Limb (tissue), 2 donors: ENCODE data around the gene SHC3.

ENCODE experiments used
- DNase-seq, 2 donors: peaks; one replicate each; pipeline ENCODE4 v3.0.0-alpha.2; 2016; ENCODE audit errors: extremely low spot score in 2 of 2

Gene SHC3

DNA sequence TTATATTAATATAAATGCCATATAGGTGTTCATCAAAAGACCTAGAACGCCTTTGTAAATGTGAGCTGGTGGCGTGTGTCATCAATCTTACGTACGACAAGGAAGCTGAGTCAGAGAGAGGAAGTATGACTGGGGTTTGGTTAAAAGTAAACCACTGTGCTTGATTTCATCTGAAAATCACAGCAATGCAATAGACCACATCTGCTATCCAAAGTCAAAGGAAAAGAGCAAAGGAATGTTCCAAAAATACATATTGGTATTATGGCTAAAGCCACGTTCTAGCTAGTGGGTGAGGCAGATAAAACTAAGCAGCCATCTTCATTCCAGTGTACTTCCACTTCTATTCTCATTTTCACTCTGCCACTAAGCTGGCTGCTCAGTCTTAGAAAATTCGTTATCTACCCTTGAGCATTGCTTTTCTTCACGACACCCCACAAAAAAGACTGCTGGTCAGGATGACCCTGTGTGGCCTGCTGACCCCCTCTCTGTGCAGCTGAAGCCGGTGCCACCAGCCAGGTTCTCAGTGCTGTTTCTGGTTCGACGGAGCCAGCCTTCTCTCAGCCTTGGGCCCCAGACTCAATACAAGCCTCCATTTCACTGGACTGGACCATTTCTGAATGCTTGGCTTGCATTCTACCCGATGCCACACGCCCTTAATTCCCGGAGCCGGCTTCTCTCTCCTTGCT is 23.8 kb downstream of the SHC3 start:
- no peak for DNase-seq

DNA sequence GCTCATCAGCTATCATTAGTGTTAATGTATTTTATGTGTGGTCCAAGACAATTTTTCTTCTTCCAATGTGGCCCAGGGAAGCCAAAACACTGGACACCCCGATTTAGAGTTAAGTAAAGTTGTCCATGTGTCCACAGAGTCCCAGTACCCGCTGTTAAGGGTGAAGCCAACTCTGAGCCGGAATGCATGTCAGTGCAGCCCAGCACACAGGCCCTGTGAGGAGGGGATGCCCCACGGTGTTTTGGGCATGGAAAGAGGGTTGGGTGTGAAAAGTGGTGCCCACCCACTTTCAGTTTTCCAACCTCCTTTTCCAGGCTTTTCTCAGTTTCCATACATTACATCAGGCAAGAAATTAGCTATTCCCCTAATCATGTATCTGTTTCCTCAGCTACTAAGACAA is 24.4 kb downstream of the SHC3 start:
- DNase-seq = no peak

DNA sequence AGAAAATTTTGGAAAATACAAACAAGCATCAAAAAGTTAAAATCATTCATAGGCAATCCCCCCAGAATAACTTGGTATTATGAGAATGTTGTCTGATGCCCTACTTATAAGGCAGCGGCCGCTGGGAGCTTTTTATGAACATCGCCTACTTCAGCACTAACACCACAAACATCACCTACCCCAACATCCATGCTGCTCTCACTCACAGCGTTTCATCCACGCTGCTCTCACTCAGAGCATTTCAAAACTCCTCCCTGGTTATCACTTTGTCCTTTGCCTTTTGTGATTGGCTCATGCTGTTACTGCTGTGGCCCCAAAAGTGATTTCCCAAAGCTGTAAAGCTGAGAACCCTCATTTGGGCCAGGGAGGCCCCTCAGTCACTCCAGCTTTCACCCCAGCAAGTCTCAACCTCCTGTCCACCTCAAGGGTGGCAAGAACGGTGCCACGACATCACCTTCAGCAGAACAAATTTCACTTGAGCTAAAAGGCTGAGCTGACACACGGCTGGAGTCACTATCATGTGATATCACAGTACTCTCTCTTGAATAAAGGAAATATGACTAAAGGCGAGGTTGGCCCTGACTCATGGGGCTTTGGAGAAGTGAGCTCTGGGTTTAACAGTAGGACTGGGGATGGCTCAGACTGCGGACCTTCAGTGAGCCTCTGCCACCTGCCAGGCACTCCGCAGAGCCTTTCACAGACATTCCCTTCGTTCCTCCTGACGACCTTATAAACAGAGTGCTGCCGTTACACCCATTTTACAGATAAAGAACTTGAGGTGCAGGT is 25.2 kb downstream of the SHC3 start:
- no peak for DNase-seq

DNA sequence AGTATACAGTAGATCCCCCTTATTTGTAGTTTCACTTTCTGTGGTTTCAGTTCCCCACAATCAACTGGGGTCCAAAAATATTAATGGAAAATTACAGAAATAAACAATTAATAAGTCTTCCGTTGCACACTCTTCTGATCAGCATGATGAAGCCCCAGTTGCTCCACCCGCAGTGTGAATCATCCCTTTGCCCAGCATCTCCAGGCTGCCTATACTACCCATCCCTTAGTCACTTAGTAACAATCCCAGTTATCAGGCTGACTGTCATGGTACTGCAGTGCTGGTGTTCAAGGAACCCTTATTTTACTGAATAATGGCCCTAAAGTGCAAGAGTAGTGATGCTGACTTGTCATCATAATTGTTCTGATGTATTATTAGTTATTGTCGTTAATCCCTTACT is 28.9 kb downstream of the SHC3 start:
- DNase-seq = no peak

DNA sequence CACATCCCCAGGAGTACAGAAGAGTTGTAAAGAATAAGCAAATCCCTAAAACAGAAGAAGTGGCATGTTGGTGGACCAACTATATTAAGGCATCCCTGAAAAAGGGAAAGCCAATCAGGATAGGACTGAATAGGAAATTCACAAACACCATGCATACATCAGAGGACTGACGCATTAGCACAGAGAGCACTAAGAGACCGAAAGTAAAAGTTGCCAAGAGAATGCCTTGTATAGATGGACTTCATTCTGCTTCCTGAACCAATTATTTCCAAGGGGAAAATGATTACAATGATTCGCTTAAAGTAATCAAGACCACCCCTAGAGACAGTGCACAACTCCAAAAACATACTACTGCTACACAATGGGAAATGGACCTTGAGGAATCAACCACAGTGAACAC is 33.5 kb downstream of the SHC3 start:
- no peak for DNase-seq

DNA sequence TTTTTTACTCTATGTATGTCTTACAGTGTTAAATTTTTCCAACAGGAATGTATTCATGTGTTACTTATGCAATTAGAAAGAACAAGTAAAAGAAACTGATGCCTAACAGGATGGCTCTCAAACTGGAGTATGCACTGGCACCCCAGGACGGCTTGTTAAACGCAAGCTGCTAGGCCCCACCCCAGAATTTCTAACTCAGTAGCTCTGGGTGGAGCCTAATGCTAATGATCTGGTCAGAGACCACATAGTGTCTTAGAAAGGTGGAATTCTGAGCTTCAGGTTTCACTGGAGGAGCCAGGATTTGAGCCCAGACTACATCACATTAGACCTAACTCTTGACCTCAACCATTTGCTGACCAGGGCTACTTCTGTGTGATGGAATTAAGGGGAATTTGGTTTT is 34.4 kb downstream of the SHC3 start:
- no peak for DNase-seq

DNA sequence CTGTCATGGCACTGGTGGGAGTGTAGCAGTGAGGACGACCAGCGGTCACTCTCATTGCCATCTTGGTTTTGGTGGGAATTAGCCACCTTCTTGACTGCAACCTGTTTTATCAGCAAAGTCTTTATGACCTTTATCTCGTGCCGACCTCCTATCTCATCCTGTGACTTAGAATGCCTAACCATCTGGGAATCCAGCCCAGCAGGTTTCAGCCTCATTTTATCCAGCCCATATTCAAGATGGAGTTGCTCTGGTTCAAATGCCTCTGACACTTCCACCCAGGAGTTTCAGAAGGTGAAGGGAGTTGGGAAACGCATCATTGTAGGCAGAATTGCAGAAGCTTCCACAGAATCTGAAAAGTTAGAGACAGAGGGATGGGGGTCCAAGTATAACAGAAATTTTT is 35.4 kb downstream of the SHC3 start:
- DNase-seq = no peak

DNA sequence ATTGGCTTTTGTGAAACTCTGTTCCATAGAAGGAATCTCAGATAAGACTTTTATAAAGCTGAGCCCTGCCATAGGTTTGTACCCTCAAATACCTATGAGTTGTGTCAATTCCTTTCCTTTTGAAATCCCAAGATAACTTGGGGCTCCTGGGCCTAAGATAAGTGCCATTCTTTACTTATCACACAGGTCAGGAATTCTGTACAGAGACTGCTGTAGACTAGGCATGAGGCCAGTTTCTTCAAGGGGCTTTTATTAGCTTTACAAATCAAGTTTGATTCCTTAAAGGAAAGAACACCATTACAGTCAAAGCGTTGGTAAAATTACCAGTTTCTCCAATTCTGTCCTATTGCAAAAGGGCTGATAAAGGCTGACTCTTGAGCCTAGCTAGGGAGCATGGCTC is 39.2 kb downstream of the SHC3 start:
- no peak for DNase-seq

DNA sequence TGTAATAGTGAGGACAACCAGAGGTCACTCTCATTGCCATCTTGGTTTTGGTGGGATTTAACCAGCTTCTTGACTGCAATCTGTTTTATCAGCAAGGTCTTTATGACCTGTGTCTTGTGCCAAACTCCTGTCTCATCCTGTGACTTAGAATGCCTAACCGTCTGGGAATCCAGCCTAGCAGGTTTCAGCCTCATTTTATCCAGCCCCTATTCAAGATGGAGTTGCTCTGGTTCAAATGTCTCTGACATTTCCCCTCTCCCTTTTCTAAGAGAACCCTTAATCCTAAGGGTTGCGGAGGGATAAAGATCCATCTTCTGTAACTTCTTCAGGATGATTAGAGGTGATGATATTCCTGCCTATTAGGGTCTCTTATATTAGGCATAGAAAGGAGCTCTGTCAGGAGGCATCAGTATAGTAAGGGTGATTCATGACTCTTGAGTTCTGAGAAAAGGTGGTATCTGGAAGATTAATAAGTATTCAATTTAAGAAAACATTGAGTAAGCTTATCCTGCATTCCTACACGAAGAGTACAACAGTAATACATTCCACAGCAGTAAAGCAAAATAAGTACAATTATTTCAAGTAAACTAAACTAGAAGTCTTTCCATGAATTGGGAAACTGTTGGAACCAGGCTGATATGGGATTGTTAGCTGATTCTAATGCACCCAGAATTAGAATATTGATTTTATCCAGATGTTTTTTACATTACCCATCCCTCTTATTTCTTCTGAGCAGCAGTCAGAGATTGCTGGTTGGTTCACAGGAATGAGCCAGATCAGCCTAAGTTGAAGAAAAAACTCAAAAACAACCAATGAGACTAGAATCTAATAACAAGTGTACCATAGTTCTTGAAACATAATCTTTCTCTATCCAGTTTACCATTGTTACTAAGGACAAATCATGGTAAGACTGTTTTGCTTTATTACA is 39.9 kb downstream of the SHC3 start:
- DNase-seq = no peak

DNA sequence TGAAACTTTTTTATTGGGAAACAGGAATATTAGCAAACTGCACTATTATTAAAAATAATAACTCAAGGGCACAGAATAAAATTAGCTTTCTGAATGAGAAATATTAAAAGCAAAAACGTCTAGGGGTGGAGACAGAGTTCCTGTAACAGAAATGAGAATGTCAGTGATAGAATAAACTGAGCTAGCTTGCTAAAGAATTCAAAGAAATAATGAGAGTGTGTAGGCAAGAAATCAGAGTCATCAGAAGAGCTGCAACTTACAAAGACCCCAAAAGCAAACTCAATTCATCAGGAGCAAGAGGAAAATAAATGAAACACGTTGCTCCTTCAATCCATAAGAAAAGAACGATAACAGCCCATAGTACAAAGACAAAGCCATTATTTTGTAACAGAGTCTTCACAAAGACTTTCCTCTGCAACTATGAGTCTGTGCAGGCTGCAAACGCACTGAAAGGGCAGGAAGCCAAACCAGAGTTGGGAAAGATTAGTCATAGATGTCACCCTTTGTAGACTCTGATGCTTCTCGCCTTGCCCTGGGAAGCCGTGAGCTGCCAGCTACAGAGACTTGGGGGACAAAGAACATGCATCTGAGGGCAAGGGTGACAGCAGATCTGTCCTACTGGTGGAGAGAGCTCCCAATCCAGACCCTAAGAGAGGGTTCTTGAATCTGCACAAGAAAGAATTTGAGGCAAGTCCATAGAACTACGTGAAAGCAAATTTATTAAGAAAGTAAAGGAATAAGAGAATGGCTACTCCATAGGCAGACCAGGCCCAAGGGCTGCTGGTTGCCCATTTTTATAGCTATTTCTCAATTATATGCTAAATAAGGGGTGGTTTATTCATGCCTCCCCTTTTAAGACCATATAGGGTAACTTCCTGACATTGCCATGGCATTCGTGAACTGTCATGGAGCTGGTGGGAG is 40.8 kb downstream of the SHC3 start:
- DNase-seq = no peak

DNA sequence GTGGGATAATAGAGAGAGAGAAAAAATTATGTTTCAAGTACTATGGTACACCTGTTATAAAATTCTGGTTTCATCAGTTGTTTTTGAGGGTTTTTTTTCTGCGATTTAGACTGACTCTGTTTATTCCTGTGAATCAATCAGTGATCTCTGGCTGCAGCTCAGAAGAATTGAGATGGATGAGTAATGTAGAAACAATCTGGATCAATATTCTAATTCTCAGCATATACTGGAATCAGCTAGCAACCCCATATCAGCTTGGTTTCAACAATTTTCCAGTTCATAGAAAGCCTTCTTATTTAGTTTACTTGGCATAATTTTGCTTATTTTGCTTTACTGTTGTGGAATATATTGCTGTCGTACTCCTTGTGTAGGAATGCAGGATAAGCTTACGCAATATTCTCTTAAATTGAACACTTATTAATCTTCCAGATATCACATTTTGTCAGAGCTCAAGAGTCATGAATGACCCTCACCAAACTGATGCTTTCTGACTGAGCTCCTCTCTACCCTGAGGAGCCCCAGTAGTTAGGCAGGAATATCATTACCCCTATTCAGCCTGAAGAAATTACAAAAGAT is 42.9 kb downstream of the SHC3 start:
- no peak for DNase-seq

DNA sequence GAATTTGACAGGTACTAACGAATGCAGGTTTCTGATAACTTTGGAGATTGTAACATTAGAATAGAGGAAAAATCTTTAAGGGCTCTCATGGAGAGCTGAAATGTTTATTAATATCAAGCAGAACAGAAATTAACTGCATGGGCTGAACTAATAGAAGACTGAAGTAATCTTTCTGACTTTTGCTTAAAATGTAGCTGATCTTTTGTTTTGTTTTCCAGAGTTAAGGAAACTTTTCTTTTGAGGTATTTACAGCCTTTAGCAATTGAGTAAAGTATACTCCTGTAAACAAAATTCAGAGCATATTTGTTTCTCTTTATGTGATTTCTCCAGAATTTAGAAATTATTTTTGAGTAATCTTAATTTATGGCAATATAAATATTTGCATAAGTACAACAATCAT is 43.9 kb downstream of the SHC3 start:
- no peak for DNase-seq

DNA sequence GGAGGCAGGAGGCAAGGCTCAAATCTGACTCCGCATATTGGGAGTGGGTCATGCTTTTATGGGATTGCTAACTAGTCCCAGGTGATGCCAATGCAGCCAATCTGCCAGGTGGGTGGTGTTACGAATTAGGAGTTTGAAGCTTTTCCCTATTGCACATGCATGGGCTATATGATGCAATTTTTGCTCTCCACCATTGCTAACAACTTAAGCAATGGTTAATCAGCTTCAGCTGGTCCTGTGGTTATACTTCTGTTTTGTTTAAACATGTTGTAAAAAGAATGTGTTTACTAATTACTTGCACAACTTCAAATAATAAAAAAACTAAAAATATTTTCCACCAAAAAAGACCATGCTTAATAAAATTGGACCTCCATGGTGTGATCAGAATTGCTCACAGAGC is 55.7 kb downstream of the SHC3 start:
- DNase-seq = no peak

DNA sequence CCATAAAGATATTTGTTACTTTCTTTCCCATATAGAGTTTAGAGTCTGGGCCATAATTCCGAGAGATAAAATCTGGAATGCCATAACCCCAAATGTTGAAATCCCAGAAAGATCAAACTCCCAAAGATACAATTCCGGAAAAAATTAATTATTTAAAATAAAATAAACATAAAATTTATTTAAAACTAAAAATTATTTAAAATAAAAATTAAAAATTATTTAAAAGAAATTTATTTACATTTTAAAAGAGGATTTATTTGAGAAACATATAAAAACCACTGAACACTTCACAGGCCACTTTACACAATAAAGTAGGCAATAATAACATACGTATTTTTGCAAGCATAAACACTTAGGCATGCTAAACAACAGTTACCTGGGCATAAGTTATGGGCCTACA is 57.9 kb downstream of the SHC3 start:
- no peak for DNase-seq

DNA sequence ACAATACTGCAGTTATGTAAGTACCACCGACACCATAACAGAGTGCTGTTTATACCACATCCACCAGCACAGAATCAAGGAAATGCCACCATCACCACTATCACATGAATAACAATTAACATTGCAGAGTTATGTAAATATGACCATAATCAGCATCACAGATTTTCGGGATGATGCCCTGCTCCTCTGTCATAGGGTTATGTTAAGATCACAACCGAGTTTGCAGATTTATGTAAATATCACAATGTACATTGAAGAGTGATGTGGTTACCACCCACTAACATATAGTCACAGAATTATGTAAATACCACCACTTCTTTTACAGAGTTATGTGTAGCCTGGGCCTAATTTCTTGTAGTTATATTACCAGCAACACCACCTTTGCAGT is 61.8 kb downstream of the SHC3 start:
- DNase-seq = no peak

DNA sequence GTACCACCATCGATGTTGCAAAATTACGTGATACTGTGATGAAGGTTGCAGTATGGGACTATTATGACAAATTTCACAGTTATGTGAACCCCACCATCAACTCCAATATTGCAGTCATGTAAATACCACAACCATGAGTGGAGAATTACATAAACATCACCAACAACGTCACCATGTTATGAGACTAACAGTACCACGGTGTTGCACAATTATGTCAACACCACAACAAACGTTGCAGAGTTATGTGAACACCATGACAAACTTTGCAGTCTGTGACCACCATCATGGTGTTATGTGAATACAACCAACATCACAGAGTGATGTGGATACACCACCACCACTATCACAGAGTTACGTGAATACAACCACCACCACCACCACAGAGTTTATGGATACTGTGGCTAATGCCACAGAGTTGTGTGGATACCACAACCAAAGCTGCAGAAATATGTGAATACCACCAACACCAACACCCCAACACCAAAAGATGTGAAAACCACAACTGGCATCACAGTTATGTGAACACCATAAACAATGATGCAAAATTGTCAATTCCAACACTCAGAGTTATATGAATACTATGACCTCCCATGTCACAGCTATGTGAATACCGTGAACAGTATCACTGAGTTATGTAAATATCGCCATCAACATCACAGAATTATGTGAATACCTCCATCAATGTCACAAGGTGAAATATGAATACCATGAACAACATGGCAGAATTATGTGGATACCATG is 62.4 kb downstream of the SHC3 start:
- no peak for DNase-seq

DNA sequence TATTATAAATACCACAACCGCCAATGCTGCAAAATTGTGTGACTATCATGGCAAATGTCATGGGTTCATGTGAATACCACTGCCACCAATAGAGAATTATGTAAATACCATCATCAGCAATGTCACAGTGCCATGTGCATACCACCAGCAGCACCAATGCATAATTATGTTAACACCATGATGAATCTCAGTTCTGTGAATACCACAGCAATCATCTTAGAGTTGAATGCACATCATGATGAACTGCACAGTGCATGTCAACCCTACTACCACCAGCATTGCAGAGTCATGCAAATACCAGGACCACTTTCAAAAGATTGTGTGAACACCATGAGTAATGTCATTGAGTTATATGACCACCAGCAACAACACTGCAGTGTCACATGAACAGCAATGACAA is 63.2 kb downstream of the SHC3 start:
- DNase-seq = no peak

DNA sequence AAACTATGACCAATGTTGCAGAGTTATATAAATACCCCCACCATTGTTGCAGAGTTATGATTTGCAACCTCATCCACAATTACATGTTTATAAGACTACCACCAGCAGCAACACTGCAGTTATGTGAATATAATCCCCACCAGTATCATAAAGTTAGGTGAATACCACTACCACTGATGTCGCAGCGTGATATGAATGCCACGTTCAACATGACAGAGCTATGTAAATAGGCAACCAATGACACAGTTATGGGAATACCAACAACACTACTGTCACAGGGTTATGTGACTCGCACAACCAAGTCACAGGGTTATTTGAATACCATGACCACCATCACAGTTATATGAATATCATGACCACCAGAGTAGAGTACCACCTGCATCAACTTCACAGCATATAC is 63.9 kb downstream of the SHC3 start:
- DNase-seq = no peak

DNA sequence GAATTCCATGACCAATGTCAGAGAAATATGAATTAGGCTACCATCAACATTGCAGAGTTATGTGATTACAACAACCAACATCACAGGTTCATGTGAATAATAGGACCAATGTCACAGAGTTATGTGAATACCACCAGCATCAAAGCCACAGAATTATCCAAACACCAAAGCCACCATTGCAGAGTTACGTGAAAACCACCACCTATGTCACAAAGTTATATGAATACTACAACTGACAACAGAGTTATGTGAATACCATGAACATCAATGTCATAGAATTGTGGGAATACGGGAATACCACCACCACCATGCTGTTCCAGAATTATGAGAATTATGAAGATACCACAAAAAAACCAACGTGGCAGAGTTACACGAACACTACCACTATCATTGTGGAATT is 64.8 kb downstream of the SHC3 start:
- no peak for DNase-seq

DNA sequence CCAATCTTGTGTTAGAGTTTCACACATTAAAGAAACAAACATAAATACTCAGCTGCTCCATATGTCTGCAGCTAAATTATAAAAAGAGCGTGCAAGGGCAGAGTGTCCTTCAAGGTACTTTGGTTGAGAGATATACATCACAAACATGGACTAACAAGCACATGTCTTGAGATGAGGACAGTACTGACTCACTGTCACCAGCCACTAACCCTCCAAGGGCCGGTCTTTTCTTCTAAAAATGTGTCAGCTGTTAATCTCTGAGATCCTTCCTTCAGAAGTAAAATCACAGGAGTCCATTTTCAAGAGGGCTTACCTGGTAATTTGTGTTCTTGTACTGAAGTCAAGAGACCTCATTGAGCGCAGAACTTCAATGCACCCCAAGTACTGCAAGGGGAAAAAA is 66.4 kb downstream of the SHC3 start:
- DNase-seq = no peak
